Stimulated activated memory B cell treated with anti-CD40 and anti-IgM and Interleukin-4, amounts not matched to agents 10 μg/mL and 1 μg/mL and 100 μg/mL, for 72 hours (primary cell): ENCODE results near the gene TRAP1.
"Not testable (repeated sequence)": the region's sequence is repeated elsewhere in the genome, so short reads cannot be mapped to it uniquely, and the experiment has no call there.

ENCODE experiments used
- ATAC-seq: fragments of 150-1000 bp; cut with Tn5 transposase; 2 replicates; pipeline ENCODE4 v1.10.0; 2021
- H3K27ac Mint-ChIP-seq: one replicate; pipeline ENCODE4 v1.8.0; 2022; ENCODE audit warnings: mild to moderate bottlenecking, mixed read lengths
- H3K27me3 Mint-ChIP-seq: one replicate; pipeline ENCODE4 v1.8.0; 2022; ENCODE audit warnings: mixed read lengths
- H3K36me3 Mint-ChIP-seq: one replicate; pipeline ENCODE4 v1.8.0; 2022; ENCODE audit warnings: mixed read lengths
- H3K4me1 Mint-ChIP-seq: one replicate; pipeline ENCODE4 v1.8.0; 2022; ENCODE audit warnings: mixed read lengths
- H3K4me3 Mint-ChIP-seq: one replicate; pipeline ENCODE4 v1.8.0; 2022; ENCODE audit warnings: mild to moderate bottlenecking, moderate library complexity, mixed read lengths
- H3K9me3 Mint-ChIP-seq: one replicate; pipeline ENCODE4 v1.8.0; 2022; ENCODE audit warnings: mixed read lengths

Gene TRAP1

GRCh38 chr16:3610698-3611145, 106.6 kb downstream of the TRAP1 start:
- peaks cover 61% of the 10 kb centered on the region for H3K4me1 Mint-ChIP-seq
- H3K9me3 Mint-ChIP-seq, result no peaks in the 10 kb centered on the region
- H3K36me3 Mint-ChIP-seq, result peaks cover 22% of the 10 kb centered on the region
- H3K27me3 Mint-ChIP-seq, result no peaks in the 10 kb centered on the region
- no peak for ATAC-seq
- H3K4me3 Mint-ChIP-seq, result peak overlapping the region; percentile 91
- H3K27ac Mint-ChIP-seq, result peak overlapping the region; percentile 87

GRCh38 chr16:3609895-3610697, 107.2 kb downstream of the TRAP1 start:
- H3K4me1 Mint-ChIP-seq, result peaks cover 56% of the 10 kb centered on the region
- no peak for ATAC-seq
- H3K27me3 Mint-ChIP-seq, result no peaks in the 10 kb centered on the region
- H3K4me3 Mint-ChIP-seq, result peak overlapping the region; percentile 91
- peak overlapping the region; percentile 87 for H3K27ac Mint-ChIP-seq
- H3K9me3 Mint-ChIP-seq, result no peaks in the 10 kb centered on the region
- peaks cover 17% of the 10 kb centered on the region for H3K36me3 Mint-ChIP-seq

- H3K27ac Mint-ChIP-seq, ATAC-seq, H3K27me3 Mint-ChIP-seq, H3K4me3 Mint-ChIP-seq, H3K9me3 Mint-ChIP-seq: not testable (repeated sequence)
- H3K4me1 Mint-ChIP-seq, result peaks cover 49% of the 10 kb centered on the region
- H3K36me3 Mint-ChIP-seq, result peaks cover 13% of the 10 kb centered on the region
These were observed 108.3 kb downstream of the TRAP1 start for GRCh38 chr16:3608976-3609375.

GRCh38 chr16:3608069-3608468, 109.3 kb downstream of the TRAP1 start:
- H3K9me3 Mint-ChIP-seq, result no peaks in the 10 kb centered on the region
- no peak overlapping the region for H3K27ac Mint-ChIP-seq
- H3K4me3 Mint-ChIP-seq, result no peak overlapping the region
- ATAC-seq, result no peak
- no peaks in the 10 kb centered on the region for H3K27me3 Mint-ChIP-seq
- H3K4me1 Mint-ChIP-seq, result peaks cover 40% of the 10 kb centered on the region
- peaks cover 16% of the 10 kb centered on the region for H3K36me3 Mint-ChIP-seq
